Kidney (tissue), 14 donors: Measurements from ENCODE around the gene BMP10. TPM values are rescaled to one million over a fixed set of nuclear protein-coding genes. Genes with fewer than 3 reads are reported as not detected.

ENCODE experiments used
- DNase-seq, 5 donors: peaks; one replicate each; pipeline ENCODE4 v3.0.0-alpha.2; 2013 to 2020
- FAIRE-seq: peaks from 2 replicates; lab custom pipeline; 2012; peaks lifted over from hg19 to GRCh38; lab: Jason Lieb, UNC
- H3K27ac ChIP-seq, 2 donors: one replicate each; pipeline ENCODE4 v1.7.0; 2013; ENCODE audit warnings: low read depth in 2 of 2, low read length in 2 of 2, inconsistent platforms in 1 of 2
- H3K27me3 ChIP-seq: one replicate; pipeline ENCODE4 v1.7.1; 2013; ENCODE audit warnings: low read length, inconsistent platforms; ENCODE audit not compliant: control insufficient read depth, insufficient read depth
- H3K36me3 ChIP-seq, 3 donors: one replicate each; pipeline versions ENCODE4 v1.7.0 to v1.7.1; 2013; ENCODE audit warnings: low read length in 3 of 3, control low read depth in 1 of 3, inconsistent platforms in 1 of 3; ENCODE audit not compliant: insufficient read depth in 3 of 3, control insufficient read depth in 2 of 3
- H3K4me1 ChIP-seq, 3 donors: one replicate each; pipeline versions ENCODE4 v1.7.0 to v1.7.1; 2013; ENCODE audit warnings: low read length in 3 of 3, inconsistent platforms in 1 of 3, low read depth in 1 of 3; ENCODE audit not compliant: control insufficient read depth in 2 of 3, insufficient read depth in 2 of 3
- H3K4me3 ChIP-seq, 3 donors: one replicate each; pipeline versions ENCODE4 v1.7.0 to v1.8.1; 2013; ENCODE audit warnings: low read length in 3 of 3, control low read depth in 1 of 3, inconsistent platforms in 1 of 3
- H3K9ac ChIP-seq, 3 donors: one replicate each; pipeline versions ENCODE4 v1.7.0 to v1.7.1; 2013; ENCODE audit warnings: low read length in 3 of 3, control low read depth in 1 of 3, inconsistent platforms in 1 of 3
- H3K9me3 ChIP-seq, 3 donors: one replicate each; pipeline versions ENCODE4 v1.7.0 to v1.7.1; 2013; ENCODE audit warnings: low read length in 3 of 3, control low read depth in 1 of 3, inconsistent platforms in 1 of 3; ENCODE audit not compliant: control insufficient read depth in 2 of 3, insufficient read depth in 1 of 3
- intact Hi-C: fragments of 100-400 bp; cut with DNase I; formaldehyde crosslinking; loops from one replicate; pipeline ENCODE4 v1.11.1; 2022
- polyA plus RNA-seq: library from polyadenylated mRNA; stranded (reverse); fragments of 350-450 nt; fragmentation: Illumina TruSeq; extraction: RNeasy Lipid Tissue Mini Kit (QIAGEN cat#74804); gene quantifications from one replicate; pipeline ENCODE4 v1.2.3, GENCODE V29; 2014; ENCODE audit warnings: low read depth, low replicate concordance; ENCODE audit not compliant: insufficient read depth
- total RNA-seq: library from RNA; stranded (reverse); fragmentation: NEBNext Ultra II Directional; extraction: Animal tissue kit (Norgen Biotek cat#: 25700); gene quantifications from one replicate; pipeline ENCODE4 v1.2.1, GENCODE V29; 2021
- TF ChIP-seq, protein P1 (sequence below): IDR thresholded peaks from 3 replicates; pipeline ENCODE4 v1.5.1; 2012; ENCODE audit warnings: mild to moderate bottlenecking, moderate library complexity, borderline replicate concordance; ENCODE audit not compliant: insufficient read depth; ENCODE audit errors: extremely low read depth
- donor health status: control.
- donor health status: control.
- donor health status: control.
- donor health status: control.
- donor health status: control.
- donor health status: DM: yes; HTN: yes; CAD: no.
- donor health status: Normal renal cell carcinoma (clear cell type).

The BMP10 gene
- total and polyA plus RNA-seq, 2 donors from 2014 or later = not detected

DNA sequence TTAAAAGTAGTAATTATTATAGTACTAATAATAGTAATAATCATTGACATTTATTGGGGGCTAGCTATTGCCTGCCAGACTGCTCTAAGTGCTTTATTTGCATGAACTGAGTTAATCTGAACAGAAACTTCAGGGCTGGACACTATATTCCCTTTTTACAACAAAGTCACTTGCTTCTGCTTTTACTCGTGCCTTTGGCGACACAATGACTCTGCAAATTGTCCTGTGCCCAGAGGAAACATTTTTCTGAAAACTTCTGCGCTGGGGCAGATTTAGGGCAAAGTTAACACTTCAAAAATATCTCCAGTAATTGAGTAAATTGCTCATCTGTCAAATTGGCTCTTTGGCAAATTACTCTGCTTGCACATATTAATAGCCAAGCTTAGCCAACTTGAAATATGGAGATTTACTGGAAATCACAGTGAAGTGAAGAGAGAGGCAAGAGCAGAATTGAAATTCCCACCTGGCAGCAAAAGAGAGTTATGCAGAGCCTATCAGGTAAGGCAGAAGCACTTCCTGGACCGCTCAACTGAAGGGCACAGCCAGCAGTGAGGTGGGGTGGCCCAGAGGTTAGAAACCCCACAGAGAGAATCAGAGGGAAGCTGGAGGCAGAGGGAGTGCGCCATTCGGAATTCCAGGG is 36.3 kb downstream of the BMP10 start:
- Histone ChIP-seq H3K4me1 (peaks cover 0 to 10% (median 0%) of the 10 kb centered on the region in 3 donors), H3K27ac (no peak overlapping the region), H3K9me3 (no peaks in the 10 kb centered on the region), H3K27me3 (no peaks in the 10 kb centered on the region), H3K36me3 (no peaks in the 10 kb centered on the region), H3K9ac (no peak overlapping the region), H3K4me3 (no peak overlapping the region)
- TF ChIP-seq, protein P1, sequence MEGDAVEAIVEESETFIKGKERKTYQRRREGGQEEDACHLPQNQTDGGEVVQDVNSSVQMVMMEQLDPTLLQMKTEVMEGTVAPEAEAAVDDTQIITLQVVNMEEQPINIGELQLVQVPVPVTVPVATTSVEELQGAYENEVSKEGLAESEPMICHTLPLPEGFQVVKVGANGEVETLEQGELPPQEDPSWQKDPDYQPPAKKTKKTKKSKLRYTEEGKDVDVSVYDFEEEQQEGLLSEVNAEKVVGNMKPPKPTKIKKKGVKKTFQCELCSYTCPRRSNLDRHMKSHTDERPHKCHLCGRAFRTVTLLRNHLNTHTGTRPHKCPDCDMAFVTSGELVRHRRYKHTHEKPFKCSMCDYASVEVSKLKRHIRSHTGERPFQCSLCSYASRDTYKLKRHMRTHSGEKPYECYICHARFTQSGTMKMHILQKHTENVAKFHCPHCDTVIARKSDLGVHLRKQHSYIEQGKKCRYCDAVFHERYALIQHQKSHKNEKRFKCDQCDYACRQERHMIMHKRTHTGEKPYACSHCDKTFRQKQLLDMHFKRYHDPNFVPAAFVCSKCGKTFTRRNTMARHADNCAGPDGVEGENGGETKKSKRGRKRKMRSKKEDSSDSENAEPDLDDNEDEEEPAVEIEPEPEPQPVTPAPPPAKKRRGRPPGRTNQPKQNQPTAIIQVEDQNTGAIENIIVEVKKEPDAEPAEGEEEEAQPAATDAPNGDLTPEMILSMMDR = no peak
- DNase-seq (no peak), FAIRE-seq (no peak)
- intact Hi-C loops = no loop called here

DNA sequence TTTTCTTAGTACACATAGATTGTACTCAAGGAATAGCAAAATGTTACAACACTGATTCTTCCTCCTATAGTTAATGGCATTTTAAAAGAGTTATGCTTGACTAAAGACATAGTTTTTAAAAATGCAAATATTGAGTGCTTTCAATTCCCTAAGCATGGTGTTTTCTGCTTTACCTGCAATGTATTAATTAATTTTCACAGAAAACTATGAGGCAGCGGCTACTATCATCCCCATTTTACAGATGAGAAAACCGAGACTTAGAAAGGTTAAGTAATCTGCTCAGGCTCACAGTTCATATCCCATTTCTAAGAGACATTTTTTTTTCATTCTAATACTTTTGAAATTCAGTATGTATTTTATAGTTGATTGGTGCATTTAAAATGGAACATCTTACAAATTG is 38.0 kb downstream of the BMP10 start:
- no peaks in the 10 kb centered on the region for H3K36me3 ChIP-seq
- peaks cover 5 to 20% (median 9%) of the 10 kb centered on the region in 3 donors for H3K4me1 ChIP-seq
- peak overlapping the region; percentile 64 to 76 for H3K27ac ChIP-seq
- no peak for DNase-seq
- H3K27me3 ChIP-seq = no peaks in the 10 kb centered on the region
- no peak overlapping the region for H3K9ac ChIP-seq
- FAIRE-seq = no peak
- TF ChIP-seq, protein P1 = no peak
- no peak overlapping the region for H3K4me3 ChIP-seq
- intact Hi-C loops = no loop called here
- no peaks in the 10 kb centered on the region for H3K9me3 ChIP-seq

DNA sequence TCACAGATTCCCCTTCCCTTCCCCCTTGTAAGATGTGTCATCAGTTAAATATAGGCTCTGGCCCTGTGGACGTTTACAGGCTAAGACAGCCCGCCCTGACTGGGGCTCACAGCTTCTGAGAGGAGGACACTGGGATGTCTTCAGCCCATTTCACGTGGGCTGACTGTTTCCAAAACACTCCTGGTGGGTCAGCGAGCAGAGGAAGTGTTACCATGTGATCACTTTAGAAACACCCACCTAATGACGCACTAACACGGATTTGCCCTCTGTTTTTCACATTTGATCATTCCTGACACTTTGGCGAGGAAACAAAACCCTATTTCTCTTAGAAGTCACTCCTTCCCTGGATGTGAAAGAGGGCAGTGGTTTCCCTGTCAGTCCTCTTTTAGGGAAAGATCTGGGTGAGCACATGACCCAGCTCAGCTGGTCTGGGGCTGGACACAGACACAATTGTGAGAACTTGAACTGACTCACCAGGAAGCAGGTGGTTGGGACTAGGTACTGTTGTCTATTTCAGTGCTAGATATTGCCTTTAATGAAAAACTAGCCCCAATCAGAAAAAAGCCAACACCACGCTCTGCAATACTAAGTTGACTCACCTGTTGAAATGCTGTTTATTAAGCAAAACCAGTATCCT is 38.8 kb downstream of the BMP10 start:
- H3K4me1 ChIP-seq = peaks cover 5 to 22% (median 9%) of the 10 kb centered on the region in 3 donors
- no peaks in the 10 kb centered on the region for H3K27me3 ChIP-seq
- no peak for FAIRE-seq
- H3K4me3 ChIP-seq = no peak overlapping the region
- no peak overlapping the region for H3K9ac ChIP-seq
- no peaks in the 10 kb centered on the region for H3K36me3 ChIP-seq
- H3K27ac ChIP-seq = peak overlapping the region; percentile 64 to 76
- peak in 2 of 5 donors; percentile 50 to 91 for DNase-seq
- TF ChIP-seq, protein P1 = no peak
- intact Hi-C loops = no loop called here
- no peaks in the 10 kb centered on the region for H3K9me3 ChIP-seq
